H1 (cell line): ENCODE measurements around the gene ITGA8. TPM values are rescaled to one million over a fixed set of nuclear protein-coding genes. Genes with fewer than 3 reads are reported as not detected.

ENCODE experiments used
- BACH1 ChIP-seq: IDR thresholded peaks from 2 replicates; pipeline ENCODE4 v1.6.1; 2012; ENCODE audit warnings: low read length, improper control_type of control experiment
- MAFK ChIP-seq: IDR thresholded peaks from 2 replicates; pipeline ENCODE4 v1.6.1; 2012; ENCODE audit warnings: low read depth, mild to moderate bottlenecking, improper control_type of control experiment, low read length
- polyA plus RNA-seq, 7 experiments: library from polyadenylated mRNA; depleted of rRNA in 3 of 7; stranded (reverse) in 5 of 7; unstranded in 2 of 7; fragments of >200 nt in 5 of 7; fragments of 200-250 nt in 2 of 7; gene quantifications; 1 replicate in 5 of 7; 2 replicates in 1 of 7; 4 replicates in 1 of 7; pipeline versions ENCODE4 v1.2.1 to v1.2.3, GENCODE V29; 2011 to 2013; ENCODE audit warnings: missing spikeins in 2 of 7, mixed read lengths in 2 of 7
- total RNA-seq: library from RNA; stranded (reverse); fragmentation: NEBNext Ultra II Directional; extraction: Animal tissue kit (Norgen Biotek cat#: 25700); gene quantifications from 2 replicates; pipeline ENCODE4 v1.2.1, GENCODE V29; 2021

Gene ITGA8
- total and polyA plus RNA-seq, 2 of the 8 experiments (the other 6 are each of a cell fraction or from before 2014, with no cell fraction given) = not detected

DNA sequence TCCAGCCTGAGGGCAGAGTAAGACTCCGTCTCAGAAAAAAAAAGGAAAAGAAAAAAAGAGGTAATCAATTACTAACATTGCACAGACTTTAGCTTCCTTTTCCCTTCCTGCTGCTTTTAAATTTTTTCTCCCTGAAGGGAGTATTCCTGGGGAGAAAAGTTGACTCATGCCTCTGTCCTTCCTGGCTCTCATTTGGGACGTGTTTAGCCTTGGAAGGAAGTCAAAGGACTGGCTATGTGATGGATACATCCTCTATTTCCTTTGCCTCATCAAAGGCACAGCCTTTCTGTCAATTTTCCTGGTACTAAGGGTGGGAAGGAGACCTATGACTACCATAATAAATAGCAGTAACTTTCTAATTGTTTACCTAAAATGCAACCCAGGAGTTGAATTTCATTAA lies 77.6 kb downstream of the ITGA8 start (continued):
- TF ChIP-seq MAFK = no peak
- no peak for TF ChIP-seq BACH1
